ENCODE results near the gene CHCHD6. TPM values are rescaled to one million over a fixed set of nuclear protein-coding genes. Genes with fewer than 3 reads are reported as not detected.

Gene CHCHD6
- total and polyA plus RNA-seq, 2 donors from 2014 or later, result 10.7 to 35.2 TPM

DNA sequence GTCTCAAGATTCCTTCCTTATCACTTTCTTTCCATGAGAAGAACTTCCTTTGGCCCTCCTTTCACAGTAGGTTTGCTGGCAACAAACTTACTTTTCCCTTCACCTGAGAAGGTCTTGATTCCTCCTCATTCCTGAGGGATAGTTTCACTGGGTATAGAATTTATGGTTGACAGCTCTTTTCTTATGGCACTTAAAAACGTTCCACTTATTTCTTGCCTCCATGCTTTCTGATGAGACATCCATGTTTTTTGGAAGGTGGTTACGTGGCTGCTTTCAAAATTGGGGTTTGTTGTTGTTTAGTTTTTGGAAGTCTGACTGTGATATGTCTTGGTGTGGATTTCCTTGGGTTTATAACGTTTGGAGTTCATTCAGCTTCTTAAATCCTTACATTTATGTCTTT is 270.7 kb downstream of the CHCHD6 start:
- Histone ChIP-seq H3K27ac (ENCODE audit: low read depth in 2 of 2, low read length in 2 of 2) (no peak overlapping the region), H3K27me3 (ENCODE audit: control insufficient read depth, insufficient read depth, low read length) (no peaks in the 10 kb centered on the region), H3K4me1 (ENCODE audit: control insufficient read depth in 2 of 3, insufficient read depth in 2 of 3, low read depth in 1 of 3, low read length in 3 of 3) (no peaks in the 10 kb centered on the region), H3K9me3 (ENCODE audit: control insufficient read depth in 2 of 3, insufficient read depth in 1 of 3, low read length in 3 of 3) (peaks cover 0 to 8% (median 4%) of the 10 kb centered on the region in 3 donors), H3K36me3 (ENCODE audit: control insufficient read depth in 2 of 3, insufficient read depth in 3 of 3, low read length in 3 of 3) (no peaks in the 10 kb centered on the region), H3K9ac (ENCODE audit: low read length in 3 of 3) (no peak overlapping the region), H3K4me3 (ENCODE audit: low read length in 3 of 3) (no peak overlapping the region)
- FAIRE-seq (no peak), DNase-seq (no peak)
- TF ChIP-seq CTCF (IDR thresholded peaks at IDR 0.05; ENCODE audit: borderline replicate concordance, extremely low read depth, insufficient read depth), result no peak
- intact Hi-C loops (cut with DNase I), result no loop called here

DNA sequence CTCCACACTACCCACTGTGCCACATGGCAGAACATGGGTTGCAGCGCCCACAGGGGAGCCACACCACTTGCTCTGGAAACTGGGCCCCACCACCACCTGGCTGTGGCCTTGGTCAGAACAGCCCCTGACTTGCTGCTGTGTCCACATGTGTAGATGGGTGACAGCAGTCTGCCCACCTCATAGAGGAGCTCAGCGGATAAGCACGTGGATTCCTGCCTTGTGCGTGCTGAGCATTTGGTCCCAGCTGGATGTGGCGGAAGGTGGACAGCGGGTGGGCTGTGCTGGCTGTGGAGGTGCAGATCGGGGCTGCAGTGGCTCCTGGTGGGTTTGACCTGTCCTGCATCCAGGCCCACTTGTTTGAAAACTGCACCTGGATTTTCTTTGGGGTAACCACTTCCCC is 272.9 kb downstream of the CHCHD6 start:
- Histone ChIP-seq H3K4me1 (ENCODE audit: control insufficient read depth in 2 of 3, insufficient read depth in 2 of 3, low read depth in 1 of 3, low read length in 3 of 3) (peaks cover 0 to under 1% (median 0%) of the 10 kb centered on the region in 3 donors), H3K27me3 (ENCODE audit: control insufficient read depth, insufficient read depth, low read length) (no peaks in the 10 kb centered on the region), H3K36me3 (ENCODE audit: control insufficient read depth in 2 of 3, insufficient read depth in 3 of 3, low read length in 3 of 3) (no peaks in the 10 kb centered on the region), H3K9ac (ENCODE audit: low read length in 3 of 3) (no peak overlapping the region), H3K4me3 (ENCODE audit: low read length in 3 of 3) (no peak overlapping the region), H3K9me3 (ENCODE audit: control insufficient read depth in 2 of 3, insufficient read depth in 1 of 3, low read length in 3 of 3) (peaks cover 0 to 8% (median 4%) of the 10 kb centered on the region in 3 donors), H3K27ac (ENCODE audit: low read depth in 2 of 2, low read length in 2 of 2) (no peak overlapping the region)
- intact Hi-C loops (cut with DNase I), result no loop called here
- DNase-seq (peak in 1 of 5 donors; percentile 60), FAIRE-seq (no peak)
- no peak for TF ChIP-seq CTCF (IDR thresholded peaks at IDR 0.05; ENCODE audit: borderline replicate concordance, extremely low read depth, insufficient read depth)

GRCh38 chr3:126977821-126978220 is 273.8 kb downstream of the CHCHD6 start:
- H3K36me3 ChIP-seq (ENCODE audit: control insufficient read depth in 2 of 3, insufficient read depth in 3 of 3, low read length in 3 of 3), result no peaks in the 10 kb centered on the region
- intact Hi-C loops (cut with DNase I), result no loop called here
- TF ChIP-seq CTCF (IDR thresholded peaks at IDR 0.05; ENCODE audit: borderline replicate concordance, extremely low read depth, insufficient read depth), result no peak
- H3K9me3 ChIP-seq (ENCODE audit: control insufficient read depth in 2 of 3, insufficient read depth in 1 of 3, low read length in 3 of 3), result peaks cover 0 to 8% (median 4%) of the 10 kb centered on the region in 3 donors
- H3K27me3 ChIP-seq (ENCODE audit: control insufficient read depth, insufficient read depth, low read length), result no peaks in the 10 kb centered on the region
- DNase-seq (peak in 1 of 5 donors; percentile 30), FAIRE-seq (no peak)
- no peak overlapping the region for H3K9ac ChIP-seq (ENCODE audit: low read length in 3 of 3)
- no peak overlapping the region for H3K4me3 ChIP-seq (ENCODE audit: low read length in 3 of 3)
- no peak overlapping the region for H3K27ac ChIP-seq (ENCODE audit: low read depth in 2 of 2, low read length in 2 of 2)
- peaks cover 0 to 5% (median 0%) of the 10 kb centered on the region in 3 donors for H3K4me1 ChIP-seq (ENCODE audit: control insufficient read depth in 2 of 3, insufficient read depth in 2 of 3, low read depth in 1 of 3, low read length in 3 of 3)

DNA sequence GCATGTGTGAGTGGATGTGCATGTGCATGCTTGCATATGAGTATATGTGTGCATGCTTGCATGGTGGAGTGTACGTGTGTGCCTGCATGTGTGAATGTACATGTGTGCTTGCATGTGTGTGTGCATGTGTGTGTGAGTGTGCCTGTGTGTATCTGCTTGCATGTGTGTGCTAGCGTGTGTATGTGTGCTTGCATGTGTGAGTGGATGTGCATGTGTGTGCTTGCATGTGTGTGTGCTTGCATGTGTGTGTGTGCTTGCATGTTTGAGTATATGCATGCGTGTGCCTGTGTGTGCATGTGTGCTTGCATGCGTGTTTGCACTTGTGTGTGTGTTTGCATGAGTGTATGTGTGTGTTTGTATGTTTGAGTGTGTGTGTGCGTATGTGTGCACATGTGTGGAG is 274.3 kb downstream of the CHCHD6 start:
- intact Hi-C loops (cut with DNase I), result no loop called here
- Histone ChIP-seq H3K9me3 (ENCODE audit: control insufficient read depth in 2 of 3, insufficient read depth in 1 of 3, low read length in 3 of 3) (peaks cover 0 to 8% (median 4%) of the 10 kb centered on the region in 3 donors), H3K9ac (ENCODE audit: low read length in 3 of 3) (no peak overlapping the region), H3K27me3 (ENCODE audit: control insufficient read depth, insufficient read depth, low read length) (no peaks in the 10 kb centered on the region), H3K27ac (ENCODE audit: low read depth in 2 of 2, low read length in 2 of 2) (no peak overlapping the region), H3K4me3 (ENCODE audit: low read length in 3 of 3) (no peak overlapping the region), H3K4me1 (ENCODE audit: control insufficient read depth in 2 of 3, insufficient read depth in 2 of 3, low read depth in 1 of 3, low read length in 3 of 3) (peaks cover 0 to 5% (median 0%) of the 10 kb centered on the region in 3 donors), H3K36me3 (ENCODE audit: control insufficient read depth in 2 of 3, insufficient read depth in 3 of 3, low read length in 3 of 3) (no peaks in the 10 kb centered on the region)
- DNase-seq (peak in 1 of 5 donors; percentile 27), FAIRE-seq (no peak)
- TF ChIP-seq CTCF (IDR thresholded peaks at IDR 0.05; ENCODE audit: borderline replicate concordance, extremely low read depth, insufficient read depth), result no peak

Measured in kidney (tissue), 14 donors.